GM18909 (cell line): ENCODE results near the gene MIOS.

Experiments used
- ATAC-seq: cut with Tn5 transposase; IDR thresholded peaks from one replicate; pipeline ENCODE4 v1.9.1; 2021; ENCODE audit warnings: mild to moderate bottlenecking; ENCODE audit not compliant: unreplicated experiment, poor library complexity

MIOS gene

GRCh38 chr7:7581531-7582179 lies 15.0 kb downstream of the MIOS start:
- ATAC-seq, result no peak

- ATAC-seq, result no peak
Measured at GRCh38 chr7:7582596-7582995, 15.9 kb downstream of the MIOS start.

GRCh38 chr7:7583731-7584130 lies 17.0 kb downstream of the MIOS start:
- ATAC-seq, result no peak

GRCh38 chr7:7584653-7585052 lies 18.0 kb downstream of the MIOS start:
- no peak for ATAC-seq

- no peak for ATAC-seq
Measured at GRCh38 chr7:7585241-7585928, 18.7 kb downstream of the MIOS start.

- ATAC-seq, result no peak
Measured at GRCh38 chr7:7595451-7595850, 28.8 kb downstream of the MIOS start.

- no peak for ATAC-seq
Measured at GRCh38 chr7:7596176-7596575, 29.5 kb downstream of the MIOS start.

GRCh38 chr7:7607010-7607409 lies 40.3 kb downstream of the MIOS start:
- ATAC-seq, result no peak

- ATAC-seq, result no peak
Measured at GRCh38 chr7:7609330-7609729, 42.6 kb downstream of the MIOS start.

GRCh38 chr7:7612519-7612918 lies 45.8 kb downstream of the MIOS start:
- no peak for ATAC-seq

- no peak for ATAC-seq
Measured at GRCh38 chr7:7613210-7613609, 46.5 kb downstream of the MIOS start.

- no peak for ATAC-seq
Measured at GRCh38 chr7:7614018-7614741, 47.5 kb downstream of the MIOS start.

- ATAC-seq, result no peak
Measured at GRCh38 chr7:7617550-7617949, 50.9 kb downstream of the MIOS start.

- ATAC-seq, result no peak
Measured at GRCh38 chr7:7618410-7618809, 51.7 kb downstream of the MIOS start.

- no peak for ATAC-seq
Measured at GRCh38 chr7:7620236-7620635, 53.6 kb downstream of the MIOS start.

GRCh38 chr7:7620644-7621210 lies 54.0 kb downstream of the MIOS start:
- ATAC-seq, result no peak

GRCh38 chr7:7628476-7628875 lies 61.8 kb downstream of the MIOS start:
- no peak for ATAC-seq

GRCh38 chr7:7630626-7631329 lies 64.1 kb downstream of the MIOS start:
- ATAC-seq, result no peak

- ATAC-seq, result no peak
Measured at GRCh38 chr7:7639421-7639820, 72.7 kb downstream of the MIOS start.

- no peak for ATAC-seq
Measured at GRCh38 chr7:7639847-7640220, 73.2 kb downstream of the MIOS start.
